Endothelial cell (in vitro differentiated cells): Measurements from ENCODE around the gene SPTB. TPM values are rescaled to one million over a fixed set of nuclear protein-coding genes. Genes with fewer than 3 reads are reported as not detected.
A peak's percentile ranks its signal among the peaks of the same experiment; 100 is the strongest.

Source experiments
- DNase-seq: peaks from one replicate; pipeline ENCODE4 v3.0.0; 2021; ENCODE audit warnings: low spot score
- H3K27ac Mint-ChIP-seq: one replicate; pipeline ENCODE4 v1.8.0; 2021; ENCODE audit warnings: mixed read lengths, inconsistent platforms; ENCODE audit not compliant: unreplicated experiment
- H3K27me3 Mint-ChIP-seq: one replicate; pipeline ENCODE4 v1.8.0; 2021; ENCODE audit warnings: mild to moderate bottlenecking, moderate library complexity, mixed read lengths, inconsistent platforms; ENCODE audit not compliant: unreplicated experiment
- H3K36me3 Mint-ChIP-seq: one replicate; pipeline ENCODE4 v1.8.0; 2021; ENCODE audit warnings: mild to moderate bottlenecking, low read depth, mixed read lengths, inconsistent platforms; ENCODE audit not compliant: unreplicated experiment
- H3K4me1 Mint-ChIP-seq: one replicate; pipeline ENCODE4 v1.8.0; 2021; ENCODE audit warnings: mild to moderate bottlenecking, mixed read lengths, inconsistent platforms; ENCODE audit not compliant: unreplicated experiment
- H3K4me3 Mint-ChIP-seq: one replicate; pipeline ENCODE4 v1.8.0; 2021; ENCODE audit warnings: mild to moderate bottlenecking, mixed read lengths, inconsistent platforms; ENCODE audit not compliant: unreplicated experiment
- H3K9me3 Mint-ChIP-seq: one replicate; pipeline ENCODE4 v1.8.0; 2021; ENCODE audit warnings: mixed read lengths, inconsistent platforms; ENCODE audit not compliant: unreplicated experiment
- total RNA-seq: library from RNA; stranded (reverse); fragmentation: NEBNext Ultra II Directional; extraction: Animal tissue kit (Norgen Biotek cat#: 25700); gene quantifications from one replicate; pipeline ENCODE4 v1.2.1, GENCODE V29; 2021; ENCODE audit not compliant: unreplicated experiment
- TF ChIP-seq, protein P1 (sequence below): fragments of 200-600 bp; sonication (generic); IDR thresholded peaks from one replicate; pipeline ENCODE4 v1.5.0; 2021; ENCODE audit warnings: antibody characterized with exemption; ENCODE audit not compliant: unreplicated experiment

SPTB gene
- total RNA-seq, 1 donor from 2014 or later: 0.08 TPM

DNA sequence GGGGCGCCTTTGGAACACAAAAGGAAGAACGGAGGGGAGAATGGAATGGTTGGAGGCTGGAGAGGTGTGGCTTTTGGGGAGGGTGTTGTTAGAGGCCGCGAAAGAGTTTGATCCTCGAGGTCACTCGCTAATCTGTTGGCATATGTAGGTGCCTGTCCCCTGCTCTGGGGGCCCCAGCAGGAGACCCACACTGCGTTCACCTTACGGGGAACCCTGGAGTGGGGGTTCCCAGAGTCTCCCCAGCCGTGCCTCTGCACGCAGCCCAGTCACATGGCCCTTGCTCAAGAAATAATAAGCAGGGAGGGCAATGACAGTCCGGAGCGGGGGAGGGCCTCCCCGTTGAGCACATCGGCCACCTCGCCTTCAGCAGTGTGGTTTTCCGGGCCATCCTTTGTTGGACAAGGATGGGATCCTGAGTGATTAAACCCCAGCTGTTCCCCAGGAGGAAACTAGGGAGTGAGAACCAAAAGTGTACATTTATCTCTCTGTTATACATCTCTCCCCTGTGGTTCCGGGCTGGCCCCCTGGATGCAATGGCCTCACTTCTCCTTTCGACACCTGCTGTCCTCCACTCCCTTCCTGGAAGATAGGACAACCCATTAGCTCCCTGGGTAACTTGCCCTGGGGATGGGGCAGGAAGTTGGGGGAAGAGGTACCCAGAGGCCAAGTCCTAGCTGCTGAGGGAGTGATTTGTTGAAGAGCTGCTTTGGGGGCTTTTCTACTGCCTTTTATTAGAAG lies 174.2 kb downstream of the SPTB start:
- H3K4me3 Mint-ChIP-seq: peak overlapping the region; percentile 90
- H3K4me1 Mint-ChIP-seq: peaks cover 58% of the 10 kb centered on the region
- no peak for DNase-seq
- peaks cover 12% of the 10 kb centered on the region for H3K27me3 Mint-ChIP-seq
- peak overlapping the region; percentile 24 for H3K27ac Mint-ChIP-seq
- TF ChIP-seq, protein P1, sequence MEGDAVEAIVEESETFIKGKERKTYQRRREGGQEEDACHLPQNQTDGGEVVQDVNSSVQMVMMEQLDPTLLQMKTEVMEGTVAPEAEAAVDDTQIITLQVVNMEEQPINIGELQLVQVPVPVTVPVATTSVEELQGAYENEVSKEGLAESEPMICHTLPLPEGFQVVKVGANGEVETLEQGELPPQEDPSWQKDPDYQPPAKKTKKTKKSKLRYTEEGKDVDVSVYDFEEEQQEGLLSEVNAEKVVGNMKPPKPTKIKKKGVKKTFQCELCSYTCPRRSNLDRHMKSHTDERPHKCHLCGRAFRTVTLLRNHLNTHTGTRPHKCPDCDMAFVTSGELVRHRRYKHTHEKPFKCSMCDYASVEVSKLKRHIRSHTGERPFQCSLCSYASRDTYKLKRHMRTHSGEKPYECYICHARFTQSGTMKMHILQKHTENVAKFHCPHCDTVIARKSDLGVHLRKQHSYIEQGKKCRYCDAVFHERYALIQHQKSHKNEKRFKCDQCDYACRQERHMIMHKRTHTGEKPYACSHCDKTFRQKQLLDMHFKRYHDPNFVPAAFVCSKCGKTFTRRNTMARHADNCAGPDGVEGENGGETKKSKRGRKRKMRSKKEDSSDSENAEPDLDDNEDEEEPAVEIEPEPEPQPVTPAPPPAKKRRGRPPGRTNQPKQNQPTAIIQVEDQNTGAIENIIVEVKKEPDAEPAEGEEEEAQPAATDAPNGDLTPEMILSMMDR: no peak
- H3K9me3 Mint-ChIP-seq: no peaks in the 10 kb centered on the region
- H3K36me3 Mint-ChIP-seq: peaks cover 13% of the 10 kb centered on the region

DNA sequence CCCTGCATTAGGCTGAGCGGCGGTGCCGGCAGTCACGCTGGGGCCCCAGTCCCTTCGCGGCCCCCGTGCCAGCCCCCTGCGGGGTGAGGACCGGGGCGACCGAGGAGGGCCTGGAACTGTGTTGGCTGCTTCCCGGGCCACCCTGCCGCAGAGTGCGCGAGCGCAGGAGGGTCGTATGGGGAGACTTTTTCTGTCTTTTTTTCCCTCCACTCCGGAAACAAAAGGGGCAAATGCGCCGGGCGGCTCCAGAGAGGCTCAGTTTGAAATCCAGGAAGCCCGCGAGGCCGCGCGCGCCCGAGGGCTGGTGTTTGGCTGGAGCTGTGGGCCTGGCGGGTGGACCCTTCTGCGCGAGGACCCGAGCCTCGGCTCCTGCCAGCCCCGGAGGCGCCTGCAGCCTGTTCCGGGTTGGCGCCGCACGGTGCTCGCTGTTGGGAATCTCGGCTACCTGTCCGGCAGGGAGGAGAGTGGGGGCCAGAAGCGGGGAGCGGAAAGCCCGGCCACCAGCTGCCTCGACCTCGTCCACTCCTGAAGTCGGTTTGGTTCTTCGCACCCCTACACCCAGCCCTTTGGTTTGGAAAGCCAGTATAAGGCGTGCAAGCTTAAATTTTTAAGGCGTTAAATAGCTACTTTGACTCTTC lies 174.8 kb downstream of the SPTB start:
- Mint-ChIP-seq H3K4me3 (peak overlapping the region; percentile 90), H3K36me3 (peaks cover 13% of the 10 kb centered on the region), H3K27me3 (peaks cover 10% of the 10 kb centered on the region), H3K27ac (peak overlapping the region; percentile 24), H3K4me1 (peaks cover 55% of the 10 kb centered on the region), H3K9me3 (no peaks in the 10 kb centered on the region)
- peak; percentile 55 for DNase-seq
- TF ChIP-seq, protein P1: no peak

DNA sequence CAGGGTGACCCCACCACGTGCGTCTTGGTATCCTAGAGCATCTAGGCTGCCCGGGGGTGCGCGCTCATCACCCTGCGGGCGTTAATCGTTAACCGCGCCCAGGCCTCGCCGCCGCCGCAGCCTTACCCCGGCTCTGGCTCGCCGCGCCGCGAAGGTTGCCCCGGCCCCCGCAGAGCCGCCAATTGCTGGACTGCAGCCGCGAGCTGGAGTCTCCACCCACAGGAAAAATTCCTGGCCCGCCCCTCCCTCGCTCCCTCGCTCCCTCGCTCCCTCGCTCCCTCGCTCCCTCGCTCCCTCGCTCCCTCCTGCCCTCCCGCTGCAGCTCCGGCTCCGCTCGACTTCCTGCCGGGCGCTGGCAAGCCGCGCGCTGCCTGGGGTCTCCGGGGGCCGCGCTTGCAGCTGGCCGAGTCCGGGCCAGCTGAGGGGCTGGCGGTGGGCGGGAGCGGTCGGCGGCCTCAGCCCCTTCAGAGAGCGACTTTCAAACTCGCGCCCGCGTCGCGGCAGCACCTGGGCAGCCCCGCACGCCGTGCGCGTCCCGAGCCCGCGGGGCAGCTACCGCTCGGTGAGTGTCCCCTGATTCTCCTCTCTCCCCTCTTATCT lies 175.5 kb downstream of the SPTB start, which contains the start of gene PLEKHG3:
Gene PLEKHG3, plus strand, starts transcription at position 282 of the 600 bp plus-strand sequence. CDS start 23,208 bp downstream, outside the sequence.
- TF ChIP-seq, protein P1: no peak
- H3K27ac Mint-ChIP-seq: peak within 1 kb of the TSS; percentile 76

DNA sequence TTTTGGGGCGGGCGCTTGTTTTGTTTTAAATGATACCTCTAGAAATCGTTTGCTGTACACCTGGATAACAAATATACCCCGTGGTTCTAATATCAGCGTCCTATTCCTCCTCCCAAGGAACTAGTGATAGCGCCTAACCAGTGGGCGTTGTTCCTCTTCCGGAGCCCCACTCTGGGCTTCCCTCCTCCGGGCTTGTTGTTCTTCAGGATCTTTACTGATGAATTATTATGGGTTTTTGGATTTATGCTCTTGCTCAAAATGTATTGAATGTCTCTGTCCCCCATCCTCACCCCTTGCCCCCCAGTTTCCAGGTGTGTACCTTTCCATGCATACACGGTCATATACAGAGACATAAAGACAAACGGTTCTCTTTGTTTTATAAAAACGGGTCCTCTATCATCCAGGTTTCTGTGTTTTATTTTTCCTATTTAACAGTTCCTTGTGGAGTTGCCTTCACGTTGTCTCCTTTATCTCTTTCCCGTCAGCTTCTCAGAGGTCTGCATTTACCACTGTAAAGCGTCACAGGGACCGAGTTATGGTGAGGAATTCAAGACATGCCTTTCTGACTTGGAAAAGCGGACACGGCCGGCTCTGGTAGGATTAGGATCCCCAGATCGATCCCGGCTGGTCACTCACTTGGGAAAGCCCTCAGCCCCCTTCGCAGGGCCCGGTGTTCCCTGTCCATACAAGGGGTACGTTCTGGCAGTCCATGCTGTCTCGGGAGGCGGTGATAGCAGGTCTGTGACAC lies 176.1 kb downstream of the SPTB start:
- H3K4me3 Mint-ChIP-seq: peak overlapping the region; percentile 89
- peaks cover 13% of the 10 kb centered on the region for H3K36me3 Mint-ChIP-seq
- peaks cover 10% of the 10 kb centered on the region for H3K27me3 Mint-ChIP-seq
- peak overlapping the region; percentile 76 for H3K27ac Mint-ChIP-seq
- H3K9me3 Mint-ChIP-seq: no peaks in the 10 kb centered on the region
- peak; percentile 45 for DNase-seq
- TF ChIP-seq, protein P1: no peak
- peaks cover 53% of the 10 kb centered on the region for H3K4me1 Mint-ChIP-seq

More for the DNA sequence above, 175.5 kb downstream of the SPTB start, which contains the start of gene PLEKHG3:
- Mint-ChIP-seq H3K27me3 (peaks cover 10% of the 10 kb centered on the region), H3K9me3 (no peaks in the 10 kb centered on the region), H3K36me3 (peaks cover 13% of the 10 kb centered on the region), H3K4me3 (peak within 1 kb of the TSS; percentile 90), H3K4me1 (peaks cover 52% of the 10 kb centered on the region)
- peak; percentile 66 for DNase-seq
